Retinal pigment epithelial cell (primary cell): ENCODE results near the gene OBSL1.

Experiments
- DNase-seq: peaks from one replicate; pipeline ENCODE4 v3.0.0-alpha.2; 2010; ENCODE audit warnings: low read depth
- H3K4me3 ChIP-seq: 2 replicates; pipeline ENCODE4 v1.5.1; 2011; ENCODE audit warnings: mild to moderate bottlenecking, low read length, control low read depth, moderate library complexity
- CTCF ChIP-seq: conservative IDR thresholded peaks from 2 replicates; pipeline ENCODE4 v1.5.1; 2011; ENCODE audit warnings: low read depth, low read length, control low read depth, inconsistent platforms

Gene OBSL1

GRCh38 chr2:219515874-219516629 lies 55.3 kb downstream of the OBSL1 start:
- H3K4me3 ChIP-seq: no peak overlapping the region
- TF ChIP-seq CTCF: no peak

GRCh38 chr2:219514836-219515235 lies 56.5 kb downstream of the OBSL1 start:
- DNase-seq: no peak
- no peak for TF ChIP-seq CTCF
- H3K4me3 ChIP-seq: no peak overlapping the region

More at GRCh38 chr2:219515874-219516629, 55.3 kb downstream of the OBSL1 start:
- no peak for DNase-seq

- no peak for TF ChIP-seq CTCF
- H3K4me3 ChIP-seq: no peak within 1 kb of the TSS
- DNase-seq: no peak
Measured at GRCh38 chr2:219514196-219514761, 57.1 kb downstream of the OBSL1 start, which contains the start of gene ASIC4. ASIC4 (plus strand) TSS chr2:219514482; CDS start chr2:219514725, 243 bp downstream.

- no peak for TF ChIP-seq CTCF
- no peak for DNase-seq
- H3K4me3 ChIP-seq: no peak overlapping the region
Measured at GRCh38 chr2:219513787-219514186, 57.6 kb downstream of the OBSL1 start.

GRCh38 chr2:219512524-219513216 lies 58.7 kb downstream of the OBSL1 start:
- TF ChIP-seq CTCF: no peak
- DNase-seq: no peak
- H3K4me3 ChIP-seq: no peak overlapping the region

GRCh38 chr2:219511547-219512325 lies 59.6 kb downstream of the OBSL1 start:
- TF ChIP-seq CTCF: no peak
- no peak for DNase-seq
- H3K4me3 ChIP-seq: no peak overlapping the region
